Measurements from ENCODE around the gene CNN2.
A peak's percentile ranks its signal among the peaks of the same experiment; 100 is the strongest.

Gene CNN2

DNA sequence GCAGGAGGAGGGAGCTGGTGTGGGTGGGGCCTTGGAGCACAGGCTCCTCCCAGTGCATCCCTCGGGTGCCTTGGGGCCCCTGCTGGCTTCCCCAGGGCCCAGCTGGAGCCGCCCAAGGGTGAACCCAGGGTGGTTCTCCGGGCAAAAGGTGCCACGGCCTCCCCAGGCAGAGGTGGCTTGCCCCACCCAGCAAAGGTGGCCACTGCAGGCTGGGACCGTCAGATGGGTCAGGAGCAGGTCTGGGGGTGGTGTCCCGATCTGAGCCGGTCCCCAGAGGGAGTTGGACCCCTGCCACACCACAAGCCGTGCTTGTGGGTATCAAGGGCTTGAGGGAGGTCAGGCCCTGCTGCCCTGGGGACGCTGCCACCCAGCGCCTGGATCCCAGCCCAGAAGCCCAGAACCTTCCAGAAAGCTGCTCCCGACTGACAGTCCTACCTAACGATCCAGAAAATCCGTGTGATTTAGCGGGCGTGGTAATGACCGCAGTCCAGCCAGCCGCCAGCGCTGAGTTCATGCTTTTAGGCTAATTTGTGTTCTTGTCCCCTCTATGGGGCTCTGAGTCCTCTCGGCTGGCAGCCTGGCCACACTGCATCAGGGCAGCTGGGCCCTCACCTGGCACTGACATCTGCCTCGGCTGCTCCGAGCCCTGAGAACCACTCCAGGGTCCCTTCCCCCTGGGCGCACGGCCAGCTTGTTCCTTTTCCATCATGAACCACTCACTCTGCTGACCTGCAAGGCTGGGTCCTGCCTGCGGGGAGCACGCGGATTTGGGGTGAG is 31.2 kb upstream of the CNN2 start:
- no peak for DNase-seq (ENCODE audit: low read depth)

DNA sequence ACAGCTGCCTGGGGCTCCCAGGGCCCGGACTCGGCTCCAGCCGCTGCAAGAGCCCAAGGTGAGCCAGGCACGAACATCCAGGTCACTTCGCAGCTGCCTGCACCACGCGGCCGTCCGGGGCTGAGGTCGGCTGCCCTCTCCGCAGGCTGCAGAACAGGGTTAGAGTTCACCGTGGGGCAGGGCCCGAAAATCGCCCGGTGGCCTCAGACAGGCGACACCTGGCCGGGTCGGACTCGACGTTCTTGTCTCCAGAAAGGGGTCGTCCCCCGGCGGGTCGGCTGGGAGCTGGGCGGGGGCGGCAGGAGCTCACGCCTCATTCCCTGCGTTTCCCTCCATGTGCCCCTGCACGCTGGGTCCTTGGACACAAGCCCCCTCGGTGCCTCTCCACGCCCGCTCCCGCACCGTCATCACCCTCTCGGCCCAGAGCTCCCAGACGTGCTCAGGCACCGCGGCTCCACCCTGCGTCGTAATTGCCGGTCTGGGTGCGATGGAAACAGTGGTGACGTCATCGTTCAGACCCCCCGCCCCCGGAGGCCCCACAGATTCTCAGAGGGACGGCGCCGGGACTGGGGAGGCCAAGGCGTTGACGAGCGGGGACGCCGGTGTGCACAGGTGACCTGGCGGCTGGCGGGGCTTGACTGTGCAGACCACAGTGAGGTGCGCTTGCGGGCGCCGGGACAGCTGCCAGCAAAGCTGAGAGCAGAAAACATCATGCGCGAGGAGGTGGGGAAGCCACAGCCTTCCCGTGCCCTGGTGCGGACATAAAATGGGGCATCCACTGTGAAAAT is 30.2 kb upstream of the CNN2 start:
- peak; percentile 58 for DNase-seq (ENCODE audit: low read depth)

GRCh38 chr19:998064-998463 is 28.3 kb upstream of the CNN2 start:
- no peak for DNase-seq (ENCODE audit: low read depth)

DNA sequence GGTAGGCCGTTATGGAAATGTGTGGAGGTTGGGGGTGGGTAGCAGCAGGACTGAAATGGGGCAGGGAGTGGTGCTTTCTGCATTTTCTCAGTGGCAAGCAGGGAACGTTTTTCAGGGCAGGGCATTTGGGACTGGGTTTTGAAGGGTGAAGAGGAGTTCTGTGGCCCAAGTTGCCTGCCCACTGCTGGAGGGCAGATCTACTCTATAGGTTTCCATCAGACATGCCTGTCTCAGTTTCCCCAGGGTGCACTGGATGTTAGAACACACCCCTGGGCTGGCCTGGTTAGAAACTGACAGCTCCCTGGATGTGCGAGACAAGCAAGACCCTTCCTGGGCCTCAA is 27.1 kb upstream of the CNN2 start:
- DNase-seq (ENCODE audit: low read depth), result no peak

GRCh38 chr19:1000095-1000494 is 26.3 kb upstream of the CNN2 start, which contains the start of gene GRIN3B:
Gene GRIN3B, plus strand, starts transcription at chr19:1000419. Its CDS starts 19 bp downstream, at chr19:1000438.
- peak; percentile 54 for DNase-seq (ENCODE audit: low read depth)

- no peak for DNase-seq (ENCODE audit: low read depth)
These were observed 25.5 kb upstream of the CNN2 start for GRCh38 chr19:1000591-1001537.

DNA sequence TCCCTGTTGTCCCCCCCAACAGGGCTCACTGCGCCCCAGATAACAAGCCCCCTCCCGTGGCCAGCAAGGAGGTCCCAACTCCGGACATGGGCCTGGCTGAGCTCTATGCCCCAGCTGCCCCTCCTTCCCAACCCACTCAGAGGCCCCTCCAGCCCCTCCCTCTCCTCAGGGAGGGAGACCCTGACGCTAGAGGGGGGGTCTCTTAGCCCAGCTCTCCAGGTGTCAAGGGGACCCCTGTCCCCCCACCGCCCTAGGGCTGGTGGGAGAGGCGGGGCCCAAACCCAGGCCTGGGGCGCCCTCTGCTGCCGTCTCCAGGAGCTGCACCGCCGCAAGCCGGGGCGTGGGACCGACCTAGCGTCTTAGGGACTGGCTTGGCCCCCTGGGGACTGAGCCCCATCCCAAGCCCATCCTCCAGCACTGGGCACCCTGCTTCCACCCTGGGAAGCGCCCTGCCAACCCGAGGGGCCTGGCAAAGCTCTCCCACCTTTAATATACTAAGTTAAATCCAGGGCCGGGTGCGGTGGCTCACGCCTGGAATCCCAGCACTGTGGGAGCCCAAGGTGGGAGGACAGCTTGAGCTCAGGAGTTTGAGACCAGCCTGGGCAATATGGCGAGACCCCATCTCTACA is 24.8 kb upstream of the CNN2 start:
- peak; percentile 46 for DNase-seq (ENCODE audit: low read depth)

DNA sequence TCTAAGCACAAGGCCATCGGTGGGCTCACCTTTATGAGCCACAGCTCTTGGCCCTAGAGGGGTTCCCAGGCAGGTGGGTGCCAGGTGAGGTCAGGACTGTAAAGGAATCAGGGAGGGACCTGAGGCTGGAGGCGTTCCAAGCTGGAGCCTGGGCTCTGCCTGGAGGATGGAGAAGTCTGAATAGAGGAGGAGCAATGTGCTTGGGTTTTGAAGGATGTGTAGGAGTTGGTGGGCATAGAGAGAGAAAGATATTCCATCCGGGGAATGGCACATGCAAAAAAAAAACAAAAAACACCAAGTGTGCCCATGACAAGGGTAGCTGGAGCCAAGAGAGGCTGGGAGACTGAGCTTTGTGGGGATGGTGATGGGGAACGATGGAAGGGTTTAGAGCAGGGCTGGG is 23.8 kb upstream of the CNN2 start:
- no peak for DNase-seq (ENCODE audit: low read depth)

GRCh38 chr19:1003283-1003682 is 23.1 kb upstream of the CNN2 start:
- DNase-seq (ENCODE audit: low read depth), result no peak

DNA sequence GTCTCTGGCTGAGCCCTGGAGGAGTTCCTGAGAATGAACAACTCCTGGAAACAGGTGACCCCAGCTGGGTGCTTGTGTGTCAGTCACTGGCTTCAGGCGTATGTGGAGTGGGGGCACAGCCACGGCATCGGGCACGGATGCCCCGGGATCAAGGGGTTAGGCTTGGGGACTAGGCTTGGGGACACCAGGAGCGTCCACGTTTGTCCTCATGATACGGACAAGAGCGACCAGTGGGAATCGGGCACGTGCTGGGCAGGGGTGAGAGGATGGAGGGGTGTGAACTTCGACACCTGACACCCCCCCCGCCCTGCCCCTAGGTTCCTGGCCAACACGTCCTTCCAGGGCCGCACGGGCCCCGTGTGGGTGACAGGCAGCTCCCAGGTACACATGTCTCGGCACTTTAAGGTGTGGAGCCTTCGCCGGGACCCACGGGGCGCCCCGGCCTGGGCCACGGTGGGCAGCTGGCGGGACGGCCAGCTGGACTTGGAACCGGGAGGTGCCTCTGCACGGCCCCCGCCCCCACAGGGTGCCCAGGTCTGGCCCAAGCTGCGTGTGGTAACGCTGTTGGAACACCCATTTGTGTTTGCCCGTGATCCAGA is 22.1 kb upstream of the CNN2 start:
- no peak for DNase-seq (ENCODE audit: low read depth)

DNA sequence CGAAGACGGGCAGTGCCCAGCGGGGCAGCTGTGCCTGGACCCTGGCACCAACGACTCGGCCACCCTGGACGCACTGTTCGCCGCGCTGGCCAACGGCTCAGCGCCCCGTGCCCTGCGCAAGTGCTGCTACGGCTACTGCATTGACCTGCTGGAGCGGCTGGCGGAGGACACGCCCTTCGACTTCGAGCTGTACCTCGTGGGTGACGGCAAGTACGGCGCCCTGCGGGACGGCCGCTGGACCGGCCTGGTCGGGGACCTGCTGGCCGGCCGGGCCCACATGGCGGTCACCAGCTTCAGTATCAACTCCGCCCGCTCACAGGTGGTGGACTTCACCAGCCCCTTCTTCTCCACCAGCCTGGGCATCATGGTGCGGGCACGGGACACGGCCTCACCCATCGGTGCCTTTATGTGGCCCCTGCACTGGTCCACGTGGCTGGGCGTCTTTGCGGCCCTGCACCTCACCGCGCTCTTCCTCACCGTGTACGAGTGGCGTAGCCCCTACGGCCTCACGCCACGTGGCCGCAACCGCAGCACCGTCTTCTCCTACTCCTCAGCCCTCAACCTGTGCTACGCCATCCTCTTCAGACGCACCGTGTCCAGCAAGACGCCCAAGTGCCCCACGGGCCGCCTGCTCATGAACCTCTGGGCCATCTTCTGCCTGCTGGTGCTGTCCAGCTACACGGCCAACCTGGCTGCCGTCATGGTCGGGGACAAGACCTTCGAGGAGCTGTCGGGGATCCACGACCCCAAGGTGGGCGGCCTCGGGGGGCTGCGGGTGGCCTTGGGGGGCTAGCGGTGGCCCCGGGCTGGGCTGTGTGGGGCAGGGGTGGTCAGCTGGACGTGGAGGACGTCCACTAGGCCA is 21.4 kb upstream of the CNN2 start:
- no peak for DNase-seq (ENCODE audit: low read depth)

DNA sequence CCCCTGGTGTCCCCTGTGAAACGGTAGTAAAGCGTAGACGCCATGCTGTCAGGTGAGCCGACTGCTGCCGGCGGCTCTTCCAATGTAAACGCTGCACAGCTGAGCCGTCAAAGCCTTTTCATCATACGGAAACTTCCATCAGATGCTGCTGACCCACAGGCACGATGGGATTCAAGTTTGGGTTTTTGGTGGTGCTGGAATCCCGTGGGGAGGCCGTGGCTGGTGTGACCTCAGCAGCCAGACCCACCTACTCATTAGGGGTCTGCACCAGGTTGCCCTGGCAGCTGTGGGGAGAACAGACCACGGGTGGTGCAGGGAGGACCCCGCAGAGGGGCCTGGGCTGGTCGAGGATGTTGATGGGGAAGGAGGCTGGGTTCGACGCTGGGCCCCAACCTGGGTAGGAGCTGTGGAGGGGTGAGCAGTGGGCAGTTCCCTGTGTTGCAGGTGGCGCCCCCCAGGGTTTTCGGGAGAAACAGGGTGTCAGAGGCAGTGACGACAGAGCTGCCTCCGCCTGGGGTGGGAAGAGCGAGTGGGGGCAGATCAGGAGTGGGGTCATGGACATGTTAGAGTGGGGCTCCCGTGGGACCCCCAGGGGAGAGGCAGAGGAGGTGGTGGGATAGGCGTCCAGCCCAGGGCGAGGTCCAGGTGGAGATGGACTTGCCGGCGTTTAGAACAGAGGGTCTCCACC is 19.6 kb upstream of the CNN2 start:
- DNase-seq (ENCODE audit: low read depth), result no peak

GRCh38 chr19:1007399-1008251 is 18.8 kb upstream of the CNN2 start:
- DNase-seq (ENCODE audit: low read depth), result no peak

GRCh38 chr19:1008268-1009040 is 18.0 kb upstream of the CNN2 start:
- no peak for DNase-seq (ENCODE audit: low read depth)

DNA sequence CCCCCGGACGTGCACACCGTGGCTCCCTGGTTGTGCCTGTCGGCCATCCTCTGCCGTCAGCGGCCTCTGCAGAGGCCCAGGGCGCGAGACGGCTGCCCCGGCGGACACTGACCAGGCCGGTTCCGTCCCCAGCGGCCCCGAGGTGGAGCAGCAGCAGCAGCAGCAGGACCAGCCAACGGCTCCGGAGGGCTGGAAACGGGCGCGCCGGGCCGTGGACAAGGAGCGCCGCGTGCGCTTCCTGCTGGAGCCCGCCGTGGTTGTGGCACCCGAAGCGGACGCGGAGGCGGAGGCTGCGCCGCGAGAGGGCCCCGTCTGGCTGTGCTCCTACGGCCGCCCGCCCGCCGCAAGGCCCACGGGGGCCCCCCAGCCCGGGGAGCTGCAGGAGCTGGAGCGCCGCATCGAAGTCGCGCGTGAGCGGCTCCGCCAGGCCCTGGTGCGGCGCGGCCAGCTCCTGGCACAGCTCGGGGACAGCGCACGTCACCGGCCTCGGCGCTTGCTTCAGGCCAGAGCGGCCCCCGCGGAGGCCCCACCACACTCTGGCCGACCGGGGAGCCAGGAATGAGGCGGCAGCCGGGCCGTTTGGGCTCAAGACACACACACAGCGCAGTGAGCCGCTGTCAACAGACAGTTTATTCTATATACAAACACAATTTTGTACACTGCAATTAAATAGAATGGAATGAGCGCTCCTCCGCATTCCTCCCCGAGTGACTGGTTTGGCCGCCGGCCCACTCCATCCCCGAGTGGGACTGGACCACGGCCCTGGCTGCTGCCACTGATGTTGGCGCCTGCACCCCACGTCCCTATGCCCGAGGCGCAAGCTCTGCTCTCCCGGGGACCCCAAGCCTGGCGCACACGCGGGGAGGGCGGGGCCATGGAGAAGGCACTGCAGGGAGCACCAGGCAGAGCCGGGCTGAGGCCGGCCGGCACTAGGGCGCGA is 17.1 kb upstream of the CNN2 start:
- peak; percentile 25 for DNase-seq (ENCODE audit: low read depth)

DNA sequence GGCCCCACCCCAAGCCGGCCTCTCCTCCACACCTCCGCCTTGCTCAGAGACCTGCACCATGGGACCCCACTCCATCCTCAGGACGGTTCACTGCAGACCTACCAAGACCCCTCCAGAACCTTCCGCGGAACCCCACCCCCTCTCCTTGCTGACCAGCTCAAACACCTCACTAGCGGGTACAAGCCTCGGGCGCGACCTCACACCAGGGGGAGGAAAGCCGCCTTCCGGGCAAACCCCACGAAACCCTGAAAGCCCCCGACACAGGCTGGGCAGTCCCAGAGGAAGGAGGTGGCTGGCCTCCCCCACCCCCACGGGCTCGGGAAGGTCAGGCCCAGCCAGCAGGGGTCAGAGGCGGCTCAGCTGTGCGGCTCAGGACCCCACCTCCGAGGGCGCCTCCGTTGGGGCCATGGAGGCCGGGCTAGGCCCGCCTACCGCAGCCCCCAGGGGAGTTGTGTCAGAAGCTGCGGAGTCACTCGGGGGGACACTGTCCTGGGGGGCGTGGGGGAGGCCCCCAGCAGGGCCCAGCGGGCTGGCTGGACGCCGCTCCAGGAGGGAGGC is 16.3 kb upstream of the CNN2 start:
- DNase-seq (ENCODE audit: low read depth), result no peak
